Measurements from ENCODE around the gene ERVH48-1.
"Not testable (repeated sequence)": the region's sequence is repeated elsewhere in the genome, so short reads cannot be mapped to it uniquely, and the experiment has no call there.

ERVH48-1 gene

GRCh38 chr21:42880352-42880751, 45.1 kb downstream of the ERVH48-1 start:
- H3K36me3 ChIP-seq, result peaks cover 9% of the 10 kb centered on the region
- no peaks in the 10 kb centered on the region for H3K4me1 ChIP-seq
- no peak for DNase-seq
- H3K4me3 ChIP-seq (ENCODE audit: low read depth, low read length), result peak overlapping the region; percentile 89
- H3K27me3 ChIP-seq, result no peaks in the 10 kb centered on the region
- no peak for TF ChIP-seq CTCF (IDR thresholded peaks at IDR 0.05; ENCODE audit: low read depth, low read length)
- H3K9me3 ChIP-seq, result no peaks in the 10 kb centered on the region

- Histone ChIP-seq H3K4me1 (no peaks in the 10 kb centered on the region), H3K4me3 (ENCODE audit: low read depth, low read length) (peak within 1 kb of the TSS; percentile 89), H3K36me3 (peaks cover 15% of the 10 kb centered on the region), H3K27me3 (no peaks in the 10 kb centered on the region), H3K9me3 (no peaks in the 10 kb centered on the region)
- TF ChIP-seq CTCF (IDR thresholded peaks at IDR 0.05; ENCODE audit: low read depth, low read length), result no peak
- peak; percentile 97 for DNase-seq
These were observed 46.2 kb downstream of the ERVH48-1 start, which contains the start of gene WDR4 for GRCh38 chr21:42878993-42879787. WDR4 (minus strand) TSS chr21:42879539; CDS start chr21:42879495, 44 bp downstream.

- H3K27me3 ChIP-seq, result no peaks in the 10 kb centered on the region
- no peaks in the 10 kb centered on the region for H3K4me1 ChIP-seq
- H3K36me3 ChIP-seq, result peaks cover 20% of the 10 kb centered on the region
- TF ChIP-seq CTCF (IDR thresholded peaks at IDR 0.05; ENCODE audit: low read depth, low read length), result no peak
- peak overlapping the region; percentile 89 for H3K4me3 ChIP-seq (ENCODE audit: low read depth, low read length)
- DNase-seq, result no peak
- H3K9me3 ChIP-seq, result no peaks in the 10 kb centered on the region
These were observed 46.8 kb downstream of the ERVH48-1 start for GRCh38 chr21:42878678-42878992.

GRCh38 chr21:42875811-42876210, 49.6 kb downstream of the ERVH48-1 start:
- peaks cover 48% of the 10 kb centered on the region for H3K36me3 ChIP-seq
- not testable (repeated sequence) for H3K4me3 ChIP-seq (ENCODE audit: low read depth, low read length)

GRCh38 chr21:42873096-42873495, 52.3 kb downstream of the ERVH48-1 start:
- no peaks in the 10 kb centered on the region for H3K4me1 ChIP-seq
- no peaks in the 10 kb centered on the region for H3K9me3 ChIP-seq
- no peak for TF ChIP-seq CTCF (IDR thresholded peaks at IDR 0.05; ENCODE audit: low read depth, low read length)
- H3K36me3 ChIP-seq, result peaks cover 76% of the 10 kb centered on the region
- DNase-seq, result no peak
- H3K27me3 ChIP-seq, result no peaks in the 10 kb centered on the region
- H3K4me3 ChIP-seq (ENCODE audit: low read depth, low read length), result no peak overlapping the region

More at GRCh38 chr21:42875811-42876210, 49.6 kb downstream of the ERVH48-1 start:
- not testable (repeated sequence) for H3K4me1 ChIP-seq, DNase-seq, H3K9me3 ChIP-seq, H3K27me3 ChIP-seq

- no peak for TF ChIP-seq CTCF (IDR thresholded peaks at IDR 0.05; ENCODE audit: low read depth, low read length)
- peaks cover 87% of the 10 kb centered on the region for H3K36me3 ChIP-seq
- no peak for DNase-seq
These were observed 57.2 kb downstream of the ERVH48-1 start for GRCh38 chr21:42868196-42868595.

More at GRCh38 chr21:42868196-42868595, 57.2 kb downstream of the ERVH48-1 start:
- H3K27me3 ChIP-seq, result no peaks in the 10 kb centered on the region
- no peaks in the 10 kb centered on the region for H3K9me3 ChIP-seq
- H3K4me3 ChIP-seq (ENCODE audit: low read depth, low read length), result no peak overlapping the region
- H3K4me1 ChIP-seq, result peaks cover 7% of the 10 kb centered on the region

Measured in BE2C (cell line).